HepG2 (cell line): ENCODE results near the gene EIF1. TPM values are rescaled to one million over a fixed set of nuclear protein-coding genes. Genes with fewer than 3 reads are reported as not detected.
A peak's percentile ranks its signal among the peaks of the same experiment; 100 is the strongest.

Source experiments
- FOXC1 ChIP-seq: sonication (generic); formaldehyde crosslinking; IDR thresholded peaks from 2 replicates; pipeline ENCODE4 v1.8.0; 2022; ENCODE audit warnings: mild to moderate bottlenecking, missing genetic modification reagents, borderline replicate concordance
- FOXO1 ChIP-seq: sonication (generic); formaldehyde crosslinking; IDR thresholded peaks from 2 replicates; pipeline ENCODE4 v1.4.0; 2020; ENCODE audit warnings: missing genetic modification reagents
- HDAC1 ChIP-seq: sonication (generic); formaldehyde crosslinking; IDR thresholded peaks from 2 replicates; pipeline ENCODE4 v1.5.1; 2020; ENCODE audit warnings: mild to moderate bottlenecking, missing genetic modification reagents
- HMG20A ChIP-seq: IDR thresholded peaks from 2 replicates; pipeline ENCODE4 v1.6.1; 2016; ENCODE audit warnings: borderline replicate concordance
- HMGA1 ChIP-seq: sonication (generic); formaldehyde crosslinking; conservative IDR thresholded peaks from 2 replicates; pipeline ENCODE4 v1.4.0; 2020; ENCODE audit warnings: missing genetic modification reagents
- KLF16 ChIP-seq, 2 experiments: sonication (generic) in 1 of 2; formaldehyde crosslinking in 1 of 2; IDR thresholded peaks; 2 replicates each; pipeline versions ENCODE4 v1.6.1 to v1.8.0; 2016 to 2023; ENCODE audit warnings: missing genetic modification reagents in 2 of 2, missing compliant biosample characterization in 1 of 2
- NFIC ChIP-seq: IDR thresholded peaks from 2 replicates; pipeline ENCODE4 v1.6.1; 2012; ENCODE audit warnings: mild to moderate bottlenecking, low read length, inconsistent platforms
- NR1H2 ChIP-seq: sonication (generic); formaldehyde crosslinking; IDR thresholded peaks from 2 replicates; pipeline ENCODE4 v1.8.1; 2022; ENCODE audit warnings: low read depth, missing genetic modification reagents, borderline replicate concordance
- PAWR ChIP-seq: sonication (generic); formaldehyde crosslinking; IDR thresholded peaks from 2 replicates; pipeline ENCODE4 v1.4.0; 2020; ENCODE audit warnings: missing genetic modification reagents, mild to moderate bottlenecking, borderline replicate concordance
- PITX1 ChIP-seq: sonication (generic); formaldehyde crosslinking; IDR thresholded peaks from 2 replicates; pipeline ENCODE4 v1.5.1; 2020; ENCODE audit warnings: mild to moderate bottlenecking, missing genetic modification reagents
- SIX1 ChIP-seq: sonication (generic); formaldehyde crosslinking; IDR thresholded peaks from 2 replicates; pipeline ENCODE4 v1.4.0; 2020; ENCODE audit warnings: missing genetic modification reagents, borderline replicate concordance
- STAT5B ChIP-seq: sonication (generic); formaldehyde crosslinking; IDR thresholded peaks from 2 replicates; pipeline ENCODE4 v1.4.0; 2020; ENCODE audit warnings: missing genetic modification reagents
- THAP9 ChIP-seq: sonication (generic); formaldehyde crosslinking; IDR thresholded peaks from 2 replicates; pipeline ENCODE4; 2020; ENCODE audit warnings: missing genetic modification reagents, mild to moderate bottlenecking, borderline replicate concordance
- TRIM24 ChIP-seq: sonication (generic); formaldehyde crosslinking; IDR thresholded peaks from 2 replicates; pipeline ENCODE4 v1.8.0; 2022; ENCODE audit warnings: mild to moderate bottlenecking, missing genetic modification reagents
- ZNF10 ChIP-seq: sonication (generic); formaldehyde crosslinking; IDR thresholded peaks from 2 replicates; pipeline ENCODE4 v1.4.0; 2020; ENCODE audit warnings: mild to moderate bottlenecking, low read depth, missing genetic modification reagents, borderline replicate concordance
- ZNF180 ChIP-seq: sonication (generic); formaldehyde crosslinking; IDR thresholded peaks from 2 replicates; pipeline ENCODE4 v1.4.0; 2020; ENCODE audit warnings: low read depth, missing genetic modification reagents, borderline replicate concordance
- ZNF232 ChIP-seq: sonication (generic); formaldehyde crosslinking; IDR thresholded peaks from 2 replicates; pipeline ENCODE4 v1.4.0; 2020; ENCODE audit warnings: missing genetic modification reagents, borderline replicate concordance
- ZNF709 ChIP-seq: sonication (generic); formaldehyde crosslinking; IDR thresholded peaks from 2 replicates; pipeline ENCODE4 v1.5.0; 2020; ENCODE audit warnings: mild to moderate bottlenecking, missing genetic modification reagents
- polyA plus RNA-seq, 8 experiments: library from polyadenylated mRNA; depleted of rRNA in 3 of 8; stranded (reverse) in 7 of 8; unstranded in 1 of 8; fragments of >200 nt; fragmentation: Illumina TruSeq in 4 of 8; extraction: Trizol in 4 of 8; gene quantifications; 2 replicates each; pipeline versions ENCODE4 v1.2.1 to v1.2.3, GENCODE V29; 2011 to 2016; ENCODE audit warnings: low read depth in 4 of 8, missing spikeins in 1 of 8, mixed read lengths in 1 of 8; ENCODE audit not compliant: insufficient read depth in 1 of 8
- total RNA-seq, 5 experiments: library from RNA; depleted of rRNA; stranded (reverse); fragments of >200 nt; fragmentation: Illumina TruSeq; extraction: Trizol; gene quantifications; 2 replicates each; pipeline ENCODE4 v1.2.3, GENCODE V29; 2016; ENCODE audit warnings: low read depth in 1 of 5
- TF ChIP-seq, protein P1 (sequence below), 2 experiments: sonication (generic) in 1 of 2; formaldehyde crosslinking in 1 of 2; IDR thresholded peaks; 2 replicates each; pipeline versions ENCODE4 v1.6.1 to v1.9.0; 2014 to 2022; ENCODE audit warnings: antibody characterized with exemption in 1 of 2, borderline replicate concordance in 1 of 2, inconsistent platforms in 1 of 2, low read depth in 1 of 2, missing genetic modification reagents in 1 of 2

Gene EIF1
- total and polyA plus RNA-seq, 2 of the 13 experiments (the other 11 are each of a cell fraction or from before 2014, with no cell fraction given), result 147 to 517 TPM

GRCh38 chr17:41738077-41738800, 49.6 kb downstream of the EIF1 start (continued):
- TF ChIP-seq, protein P1, sequence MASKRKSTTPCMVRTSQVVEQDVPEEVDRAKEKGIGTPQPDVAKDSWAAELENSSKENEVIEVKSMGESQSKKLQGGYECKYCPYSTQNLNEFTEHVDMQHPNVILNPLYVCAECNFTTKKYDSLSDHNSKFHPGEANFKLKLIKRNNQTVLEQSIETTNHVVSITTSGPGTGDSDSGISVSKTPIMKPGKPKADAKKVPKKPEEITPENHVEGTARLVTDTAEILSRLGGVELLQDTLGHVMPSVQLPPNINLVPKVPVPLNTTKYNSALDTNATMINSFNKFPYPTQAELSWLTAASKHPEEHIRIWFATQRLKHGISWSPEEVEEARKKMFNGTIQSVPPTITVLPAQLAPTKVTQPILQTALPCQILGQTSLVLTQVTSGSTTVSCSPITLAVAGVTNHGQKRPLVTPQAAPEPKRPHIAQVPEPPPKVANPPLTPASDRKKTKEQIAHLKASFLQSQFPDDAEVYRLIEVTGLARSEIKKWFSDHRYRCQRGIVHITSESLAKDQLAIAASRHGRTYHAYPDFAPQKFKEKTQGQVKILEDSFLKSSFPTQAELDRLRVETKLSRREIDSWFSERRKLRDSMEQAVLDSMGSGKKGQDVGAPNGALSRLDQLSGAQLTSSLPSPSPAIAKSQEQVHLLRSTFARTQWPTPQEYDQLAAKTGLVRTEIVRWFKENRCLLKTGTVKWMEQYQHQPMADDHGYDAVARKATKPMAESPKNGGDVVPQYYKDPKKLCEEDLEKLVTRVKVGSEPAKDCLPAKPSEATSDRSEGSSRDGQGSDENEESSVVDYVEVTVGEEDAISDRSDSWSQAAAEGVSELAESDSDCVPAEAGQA (IDR thresholded peaks at IDR 0.05; ENCODE audit: low read depth), result 0 out of 2 replicates have a peak, but pooled peaks have one; percentile 17
- TF ChIP-seq, protein P1 (CRISPR knock-in tag; IDR thresholded peaks at IDR 0.05; ENCODE audit: borderline replicate concordance), result no peak
- TF ChIP-seq NFIC, result no peak
- peak in 1 of 2 experiments; percentile 74; a peak in 1 of 4 replicates for TF ChIP-seq KLF16 (CRISPR knock-in tag; IDR thresholded peaks at IDR 0.05)
- no peak for TF ChIP-seq STAT5B (CRISPR knock-in tag)
- TF ChIP-seq TRIM24 (CRISPR knock-in tag), result no peak
- TF ChIP-seq ZNF180 (CRISPR knock-in tag), result no peak
- no peak for TF ChIP-seq HDAC1 (CRISPR knock-in tag)
- TF ChIP-seq THAP9 (CRISPR knock-in tag), result no peak
- TF ChIP-seq NR1H2, result no peak
- TF ChIP-seq FOXC1 (CRISPR knock-in tag), result no peak
- TF ChIP-seq HMGA1 (CRISPR knock-in tag), result no peak
- no peak for TF ChIP-seq ZNF10 (CRISPR knock-in tag)
- 0 out of 2 replicates have a peak, but pooled peaks have one; percentile 36 for TF ChIP-seq ZNF709 (CRISPR knock-in tag)
- TF ChIP-seq SIX1 (CRISPR knock-in tag), result no peak
- TF ChIP-seq ZNF232, result peak; percentile 81; the same call in 1 of the 2 replicates
- no peak for TF ChIP-seq PITX1 (CRISPR knock-in tag)
- TF ChIP-seq HMG20A (CRISPR knock-in tag), result no peak
- no peak for TF ChIP-seq PAWR (CRISPR knock-in tag)
- no peak for TF ChIP-seq FOXO1
